ENCODE results near the gene DSCAM. TPM values are rescaled to one million over a fixed set of nuclear protein-coding genes. Genes with fewer than 3 reads are reported as not detected.

Gene DSCAM
- total RNA-seq, 1 experiment from 2014 or later, result not detected

- TF ChIP-seq POLR2AphosphoS5 (IDR thresholded peaks at IDR 0.05; ENCODE audit: low read depth, low read length) (no peak), SIN3A (IDR thresholded peaks at IDR 0.05; ENCODE audit: low read depth) (no peak), EZH2 (IDR thresholded peaks at IDR 0.05) (no peak), ELF1 (IDR thresholded peaks at IDR 0.05; ENCODE audit: borderline replicate concordance, low read depth) (no peak), TCF7L2 (IDR thresholded peaks at IDR 0.05; ENCODE audit: borderline replicate concordance, extremely low read depth, insufficient read depth, insufficient read length) (no peak), SRF (IDR thresholded peaks at IDR 0.05; ENCODE audit: low read depth) (no peak), POLR2A (IDR thresholded peaks at IDR 0.05; ENCODE audit: borderline replicate concordance, extremely low read depth, insufficient read depth, insufficient read length) (no peak)
- TF ChIP-seq, protein P1, sequence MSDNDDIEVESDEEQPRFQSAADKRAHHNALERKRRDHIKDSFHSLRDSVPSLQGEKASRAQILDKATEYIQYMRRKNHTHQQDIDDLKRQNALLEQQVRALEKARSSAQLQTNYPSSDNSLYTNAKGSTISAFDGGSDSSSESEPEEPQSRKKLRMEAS (IDR thresholded peaks at IDR 0.05), result no peak
- H3K36me3 ChIP-seq (ENCODE audit: control insufficient read depth in 1 of 2, insufficient read depth in 2 of 2, low read length in 2 of 2), result no peaks in the 10 kb centered on the region
- DNase-seq (ENCODE audit: low read depth, low spot score), result no peak
- no peak overlapping the region for H3K9ac ChIP-seq (ENCODE audit: low read length)
- POLR2A ChIA-PET, result no interaction called here
- intact Hi-C loops (cut with micrococcal nuclease), result no loop called here
- H3K9me2 ChIP-seq (ENCODE audit: insufficient read depth), result no peaks in the 10 kb centered on the region
- no peak overlapping the region for H2AFZ ChIP-seq (ENCODE audit: low read depth, low read length, poor library complexity, severe bottlenecking)
- BruUV-seq (replicated peaks), result no TSS peak
- H3K27ac ChIP-seq (ENCODE audit: low read depth, low read length), result no peak overlapping the region
- H3K4me1 ChIP-seq (ENCODE audit: control insufficient read depth in 1 of 2, insufficient read depth in 2 of 2, low read length in 2 of 2), result no peaks in the 10 kb centered on the region
- no peaks in the 10 kb centered on the region for H4K20me1 ChIP-seq (ENCODE audit: insufficient read depth)
- H3K9me3 ChIP-seq (ENCODE audit: control insufficient read depth in 1 of 2, insufficient read depth in 1 of 2, low read depth in 1 of 2, low read length in 2 of 2), result peaks cover 10 to 43% of the 10 kb centered on the region in 2 experiments; a peak in 2 of 4 replicates
- CTCF ChIA-PET, result no interaction called here
- no peaks in the 10 kb centered on the region for H3K27me3 ChIP-seq (ENCODE audit: insufficient read depth, low read length)
- H3K4me3 ChIP-seq (replicated peaks in 1 of 2; ENCODE audit: low read depth in 1 of 2, low read length in 2 of 2), result no peak overlapping the region
- H3K4me2 ChIP-seq (ENCODE audit: low read length), result no peak overlapping the region
- RAD21 ChIA-PET (ENCODE audit: low non-redundant PET in 1 of 2, low total read pairs in 2 of 2, uncharacterized antibody in 2 of 2, unreplicated experiment in 2 of 2), result no interaction called here
- H3K79me2 ChIP-seq (ENCODE audit: insufficient read depth, low read length), result no peaks in the 10 kb centered on the region
- no peak for ATAC-seq
Observed at GRCh38 chr21:40540216-40540615, 306.7 kb downstream of the DSCAM start.

DNA sequence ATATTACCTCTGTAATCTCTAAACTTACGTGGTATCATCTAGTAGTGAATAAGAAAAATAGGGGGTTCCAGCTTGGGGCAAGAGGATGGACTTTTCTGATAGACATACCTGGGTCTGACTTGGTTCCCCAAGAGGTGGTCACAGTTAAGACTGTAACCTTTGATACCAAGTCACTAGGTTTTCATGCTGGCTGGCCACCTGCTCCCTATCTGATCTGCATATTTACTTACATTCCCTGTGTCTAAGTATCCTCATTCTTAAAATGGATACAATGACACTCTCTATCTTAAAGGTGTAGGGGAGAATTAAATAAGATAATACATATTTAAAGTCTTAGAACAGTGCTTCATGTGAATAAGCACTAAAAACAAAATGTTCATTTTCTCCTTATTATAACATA, 312.1 kb downstream of the DSCAM start:
- ChIA-PET CTCF (no interaction called here), POLR2A (no interaction called here), RAD21 (ENCODE audit: low non-redundant PET in 1 of 2, low total read pairs in 2 of 2, uncharacterized antibody in 2 of 2, unreplicated experiment in 2 of 2) (no interaction called here)
- H3K9ac ChIP-seq (ENCODE audit: low read length), result no peak overlapping the region
- H3K4me2 ChIP-seq (ENCODE audit: low read length), result no peak overlapping the region
- H2AFZ ChIP-seq (ENCODE audit: low read depth, low read length, poor library complexity, severe bottlenecking), result no peak overlapping the region
- ATAC-seq, result no peak
- H3K4me3 ChIP-seq (replicated peaks in 1 of 2; ENCODE audit: low read depth in 1 of 2, low read length in 2 of 2), result no peak overlapping the region
- no peaks in the 10 kb centered on the region for H3K9me2 ChIP-seq (ENCODE audit: insufficient read depth)
- H4K20me1 ChIP-seq (ENCODE audit: insufficient read depth), result no peaks in the 10 kb centered on the region
- no peaks in the 10 kb centered on the region for H3K4me1 ChIP-seq (ENCODE audit: control insufficient read depth in 1 of 2, insufficient read depth in 2 of 2, low read length in 2 of 2)
- H3K27ac ChIP-seq (ENCODE audit: low read depth, low read length), result no peak overlapping the region
- no peak for DNase-seq (ENCODE audit: low read depth, low spot score)
- intact Hi-C loops (cut with micrococcal nuclease), result no loop called here
- H3K9me3 ChIP-seq (ENCODE audit: control insufficient read depth in 1 of 2, insufficient read depth in 1 of 2, low read depth in 1 of 2, low read length in 2 of 2), result peaks cover 27 to 42% of the 10 kb centered on the region in 2 experiments; a peak in 2 of 4 replicates
- H3K36me3 ChIP-seq (ENCODE audit: control insufficient read depth in 1 of 2, insufficient read depth in 2 of 2, low read length in 2 of 2), result no peaks in the 10 kb centered on the region
- no peaks in the 10 kb centered on the region for H3K27me3 ChIP-seq (ENCODE audit: insufficient read depth, low read length)
- BruUV-seq (replicated peaks), result no TSS peak
- TF ChIP-seq CEBPB (IDR thresholded peaks at IDR 0.05; ENCODE audit: low read depth), result no peak
- no peaks in the 10 kb centered on the region for H3K79me2 ChIP-seq (ENCODE audit: insufficient read depth, low read length)

Measured in HCT116 (cell line).